ENCODE results near the gene CD244. TPM values are rescaled to one million over a fixed set of nuclear protein-coding genes. Genes with fewer than 3 reads are reported as not detected.
A peak's percentile ranks its signal among the peaks of the same experiment; 100 is the strongest.

CD244 gene
- total RNA-seq, 2 donors from 2014 or later: 0.91 to 1.4 TPM

DNA sequence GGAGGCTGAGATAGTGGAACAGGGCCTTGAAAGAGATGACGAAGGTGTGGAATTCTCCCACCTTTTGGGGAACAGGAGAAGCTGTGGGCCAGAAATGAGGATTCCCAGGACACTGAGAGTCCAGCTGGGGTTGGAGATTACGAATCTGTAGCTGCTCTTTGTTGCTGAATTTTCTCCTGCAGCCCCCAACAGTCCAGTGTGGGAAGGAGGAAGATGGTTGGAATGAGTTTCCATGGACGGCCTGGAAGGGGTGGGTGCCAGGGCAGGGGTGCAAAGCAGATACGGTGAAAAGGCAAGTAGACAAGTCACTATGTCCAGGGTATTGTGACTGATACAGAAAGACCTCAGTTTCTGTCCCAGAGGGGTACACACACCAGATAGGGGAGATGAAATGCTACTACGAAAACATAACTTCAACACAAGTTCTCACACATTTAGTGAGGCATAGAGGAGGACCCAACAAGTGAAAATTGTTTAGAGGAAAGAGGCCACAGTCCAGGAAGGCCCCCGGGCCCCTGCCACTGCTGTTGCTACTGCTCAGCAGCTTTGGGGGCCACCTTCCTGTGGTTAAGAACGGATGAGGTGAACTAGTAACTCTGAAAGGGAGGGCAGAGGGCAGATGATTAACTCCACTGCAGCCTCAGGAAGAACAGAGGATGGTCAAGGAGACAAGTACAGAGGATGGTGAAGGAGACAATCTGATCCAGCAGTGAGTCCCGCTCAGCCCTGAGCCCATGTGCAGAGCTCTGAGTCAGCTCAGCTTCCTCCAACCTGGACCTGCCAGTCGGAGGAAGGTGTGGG is 7.3 kb downstream of the CD244 start:
- DNase-seq (peak; percentile 24 to 32), ATAC-seq (replicated peaks in 1 of 2) (peak; percentile 66 to 78)
- Mint-ChIP-seq H3K4me3 (no peak overlapping the region), H3K27ac (no peak overlapping the region), H3K36me3 (ENCODE audit: insufficient read depth in 2 of 2) (no peaks in the 10 kb centered on the region), H3K9me3 (no peaks in the 10 kb centered on the region), H3K27me3 (ENCODE audit: low read depth) (no peaks in the 10 kb centered on the region), H3K4me1 (ENCODE audit: low read depth) (peaks cover 5% of the 10 kb centered on the region)

DNA sequence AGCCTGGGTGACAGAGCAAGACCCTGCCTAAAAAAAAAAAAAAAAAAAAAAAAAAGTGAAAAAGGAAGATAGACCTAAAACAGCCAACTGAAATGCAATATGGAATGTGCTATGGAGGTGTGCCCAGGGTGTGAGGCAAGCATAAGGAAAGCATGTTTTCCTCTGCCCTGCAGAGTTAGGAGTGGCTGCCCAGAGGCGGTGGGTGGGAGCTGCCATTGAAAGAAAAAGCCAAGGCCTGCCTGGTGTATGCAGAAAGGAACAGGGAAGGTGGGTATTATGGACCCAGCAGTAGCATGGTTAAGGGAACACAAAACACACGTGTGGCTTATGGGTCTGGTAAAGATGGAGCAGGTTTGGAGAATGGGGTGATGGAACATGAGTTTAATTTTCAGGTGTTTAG is 8.9 kb downstream of the CD244 start:
- Mint-ChIP-seq H3K27ac (no peak overlapping the region), H3K9me3 (no peaks in the 10 kb centered on the region), H3K36me3 (ENCODE audit: insufficient read depth in 2 of 2) (no peaks in the 10 kb centered on the region), H3K27me3 (ENCODE audit: low read depth) (no peaks in the 10 kb centered on the region), H3K4me1 (ENCODE audit: low read depth) (peaks cover 5% of the 10 kb centered on the region), H3K4me3 (no peak overlapping the region)
- DNase-seq (no peak), ATAC-seq (replicated peaks in 1 of 2) (no peak)

DNA sequence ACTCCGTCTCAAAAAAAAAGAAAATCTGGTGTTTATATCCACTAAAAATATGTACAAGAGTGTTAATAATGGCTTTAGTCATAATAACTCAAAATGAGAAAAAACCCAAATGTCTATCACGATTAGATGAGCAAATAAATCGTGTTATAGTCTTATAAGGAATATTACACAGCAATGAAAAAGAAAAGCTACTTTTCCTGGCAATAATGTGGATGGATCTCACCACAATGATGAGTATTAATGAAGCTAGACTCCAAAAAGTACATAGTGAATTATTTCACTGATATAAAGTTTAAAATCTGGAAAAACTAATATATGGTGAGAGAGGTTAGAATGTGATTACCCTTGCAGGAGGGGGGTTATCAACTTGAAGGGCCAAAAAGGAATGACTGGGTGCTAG is 9.7 kb downstream of the CD244 start:
- H3K27me3 Mint-ChIP-seq (ENCODE audit: low read depth): no peaks in the 10 kb centered on the region

DNA sequence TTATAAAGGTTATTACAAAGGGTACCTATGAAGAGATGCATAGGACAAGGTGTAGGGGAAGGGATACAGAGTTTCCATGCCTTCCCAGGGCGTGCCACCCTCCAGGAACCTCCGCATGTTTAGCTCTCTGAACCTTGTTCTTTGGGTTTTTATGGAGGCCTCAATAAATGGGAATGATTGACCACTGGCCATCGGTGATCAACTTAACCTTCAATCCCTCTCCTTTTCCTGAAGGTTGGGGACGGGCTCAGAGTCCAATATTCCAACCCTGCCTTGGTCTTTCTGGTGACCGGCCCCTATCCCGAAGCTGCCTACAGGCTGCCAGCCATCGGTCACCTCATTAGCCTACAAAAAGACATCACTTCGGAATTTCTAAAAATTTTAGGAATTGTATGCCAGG is 11.7 kb downstream of the CD244 start:
- Mint-ChIP-seq H3K4me3 (no peak overlapping the region), H3K36me3 (ENCODE audit: insufficient read depth in 2 of 2) (no peaks in the 10 kb centered on the region), H3K4me1 (ENCODE audit: low read depth) (peaks cover 5% of the 10 kb centered on the region), H3K27me3 (ENCODE audit: low read depth) (no peaks in the 10 kb centered on the region), H3K27ac (no peak overlapping the region), H3K9me3 (peaks cover 0 to 2% of the 10 kb centered on the region in 2 donors)
- ATAC-seq (replicated peaks in 1 of 2) (no peak), DNase-seq (no peak)

More for the DNA sequence above, 9.7 kb downstream of the CD244 start:
- ATAC-seq (replicated peaks in 1 of 2) (no peak), DNase-seq (no peak)
- H3K27ac Mint-ChIP-seq: no peak overlapping the region
- no peak overlapping the region for H3K4me3 Mint-ChIP-seq
- H3K4me1 Mint-ChIP-seq (ENCODE audit: low read depth): peaks cover 5% of the 10 kb centered on the region
- peaks cover 0 to 2% of the 10 kb centered on the region in 2 donors for H3K9me3 Mint-ChIP-seq
- no peaks in the 10 kb centered on the region for H3K36me3 Mint-ChIP-seq (ENCODE audit: insufficient read depth in 2 of 2)

DNA sequence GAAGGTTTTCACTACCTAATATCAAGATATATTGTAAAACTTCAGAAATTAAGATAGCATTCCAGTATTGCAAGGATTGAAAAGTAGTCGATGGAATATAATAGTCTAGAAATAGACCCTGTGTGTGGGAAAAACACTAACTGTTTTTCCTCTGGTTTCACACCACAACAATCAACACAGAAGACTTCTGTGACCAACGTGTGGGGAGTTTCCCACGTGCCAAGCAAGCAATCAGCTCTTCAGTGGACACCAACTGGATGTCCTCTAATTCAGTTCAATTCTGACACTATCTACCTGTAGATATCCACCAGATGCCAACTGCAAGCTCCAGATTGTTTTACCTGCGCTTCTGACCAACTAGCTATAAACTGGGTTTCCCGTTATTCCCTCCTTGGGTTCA is 12.1 kb downstream of the CD244 start:
- Mint-ChIP-seq H3K9me3 (peaks cover 0 to 2% of the 10 kb centered on the region in 2 donors), H3K27ac (no peak overlapping the region), H3K36me3 (ENCODE audit: insufficient read depth in 2 of 2) (peaks cover 0 to 2% of the 10 kb centered on the region in 2 donors), H3K27me3 (ENCODE audit: low read depth) (no peaks in the 10 kb centered on the region), H3K4me1 (ENCODE audit: low read depth) (peaks cover 5% of the 10 kb centered on the region), H3K4me3 (no peak overlapping the region)
- ATAC-seq (replicated peaks in 1 of 2) (no peak), DNase-seq (no peak)

DNA sequence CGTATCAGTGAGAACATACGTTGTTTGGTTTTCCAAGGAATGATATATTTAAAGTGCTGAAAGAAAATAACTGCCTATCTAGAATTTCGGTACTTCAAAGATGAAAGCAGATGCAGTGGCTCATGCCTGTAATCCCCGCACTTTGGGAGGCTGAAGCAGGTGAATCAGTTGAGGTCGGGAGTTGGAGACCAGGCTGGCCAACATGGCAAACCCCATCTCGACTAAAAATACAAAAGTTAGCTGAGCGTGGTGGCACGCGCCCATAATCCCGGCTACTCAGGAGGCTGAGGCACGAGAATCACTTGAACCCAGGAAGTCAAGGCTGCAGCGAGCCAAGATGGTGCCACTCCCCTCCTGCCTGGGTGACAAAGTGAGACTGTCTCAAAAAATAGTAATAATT is 16.4 kb downstream of the CD244 start:
- peaks cover 3 to 4% of the 10 kb centered on the region in 2 donors for H3K9me3 Mint-ChIP-seq
- no peak overlapping the region for H3K27ac Mint-ChIP-seq
- DNase-seq (no peak), ATAC-seq (replicated peaks in 1 of 2) (no peak)
- no peaks in the 10 kb centered on the region for H3K4me1 Mint-ChIP-seq (ENCODE audit: low read depth)
- peaks cover 2 to 11% of the 10 kb centered on the region in 2 donors for H3K36me3 Mint-ChIP-seq (ENCODE audit: insufficient read depth in 2 of 2)
- no peak overlapping the region for H3K4me3 Mint-ChIP-seq
- H3K27me3 Mint-ChIP-seq (ENCODE audit: low read depth): no peaks in the 10 kb centered on the region

DNA sequence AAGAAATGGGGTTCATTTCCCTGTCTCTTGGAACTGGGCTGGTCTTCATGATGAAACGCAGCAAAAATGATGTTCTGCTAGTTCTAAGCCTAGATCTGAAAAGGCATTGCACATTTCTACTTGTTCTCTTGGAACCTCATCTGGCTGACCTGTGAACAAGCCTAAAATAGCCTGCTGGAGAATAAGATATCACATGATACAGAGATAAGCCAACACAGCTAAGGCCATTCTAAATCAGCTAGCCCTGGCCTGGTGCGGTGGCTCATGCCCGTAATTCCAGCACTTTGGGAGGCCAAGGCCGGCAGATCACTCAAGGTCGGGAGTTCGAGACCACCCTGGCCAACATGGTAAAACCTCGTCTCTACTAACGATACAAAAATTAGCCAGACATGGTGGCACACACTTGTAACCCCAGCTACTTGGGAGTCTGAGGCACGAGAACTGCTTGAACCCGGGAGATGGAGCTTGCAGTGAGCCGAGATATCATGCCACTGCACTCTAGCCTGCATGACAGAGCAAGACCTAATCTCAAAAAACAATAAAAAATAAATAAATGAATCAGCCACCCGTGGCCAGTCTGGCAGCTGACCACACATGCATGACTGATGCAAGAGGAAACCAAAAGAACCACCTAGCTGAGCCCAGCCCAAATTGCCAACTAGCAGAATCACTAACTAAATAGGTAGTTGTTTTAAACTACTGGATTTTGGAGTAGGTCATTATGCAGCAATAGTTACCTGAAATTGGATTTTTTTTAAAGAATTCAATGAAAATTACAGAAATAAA is 18.0 kb downstream of the CD244 start:
- peaks cover 2 to 11% of the 10 kb centered on the region in 2 donors for H3K36me3 Mint-ChIP-seq (ENCODE audit: insufficient read depth in 2 of 2)
- no peaks in the 10 kb centered on the region for H3K4me1 Mint-ChIP-seq (ENCODE audit: low read depth)
- H3K9me3 Mint-ChIP-seq: peaks cover 3 to 4% of the 10 kb centered on the region in 2 donors
- no peaks in the 10 kb centered on the region for H3K27me3 Mint-ChIP-seq (ENCODE audit: low read depth)
- DNase-seq (no peak), ATAC-seq (replicated peaks in 1 of 2) (no peak)
- no peak overlapping the region for H3K4me3 Mint-ChIP-seq
- H3K27ac Mint-ChIP-seq: peak overlapping the region; percentile 8

DNA sequence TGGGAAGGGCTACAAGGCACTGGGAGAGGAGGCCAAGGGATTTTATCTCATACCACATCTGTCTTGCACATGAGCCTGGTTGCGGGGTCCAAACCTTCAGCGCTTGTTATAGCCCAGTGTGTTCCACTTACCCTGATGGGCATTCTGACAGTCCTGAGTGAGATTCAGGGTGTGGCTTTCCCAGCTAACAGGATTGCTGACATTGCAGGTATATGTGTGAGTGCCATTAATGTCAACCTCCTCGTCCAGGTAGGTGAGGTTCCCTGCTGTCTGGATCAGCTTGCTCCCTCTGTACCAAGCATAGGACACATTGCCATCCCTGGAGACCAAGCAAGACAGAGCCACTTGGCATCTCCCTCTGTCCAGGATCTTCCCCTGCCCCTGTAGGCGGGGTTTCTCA is 21.6 kb downstream of the CD244 start:
- peaks cover 2 to 3% of the 10 kb centered on the region in 2 donors for H3K9me3 Mint-ChIP-seq
- no peak overlapping the region for H3K27ac Mint-ChIP-seq
- H3K27me3 Mint-ChIP-seq (ENCODE audit: low read depth): no peaks in the 10 kb centered on the region
- no peak for DNase-seq
- H3K4me1 Mint-ChIP-seq (ENCODE audit: low read depth): peaks cover 33% of the 10 kb centered on the region
- peaks cover 2 to 11% of the 10 kb centered on the region in 2 donors for H3K36me3 Mint-ChIP-seq (ENCODE audit: insufficient read depth in 2 of 2)
- ATAC-seq (replicated peaks in 1 of 2): no peak
- H3K4me3 Mint-ChIP-seq: no peak overlapping the region

DNA sequence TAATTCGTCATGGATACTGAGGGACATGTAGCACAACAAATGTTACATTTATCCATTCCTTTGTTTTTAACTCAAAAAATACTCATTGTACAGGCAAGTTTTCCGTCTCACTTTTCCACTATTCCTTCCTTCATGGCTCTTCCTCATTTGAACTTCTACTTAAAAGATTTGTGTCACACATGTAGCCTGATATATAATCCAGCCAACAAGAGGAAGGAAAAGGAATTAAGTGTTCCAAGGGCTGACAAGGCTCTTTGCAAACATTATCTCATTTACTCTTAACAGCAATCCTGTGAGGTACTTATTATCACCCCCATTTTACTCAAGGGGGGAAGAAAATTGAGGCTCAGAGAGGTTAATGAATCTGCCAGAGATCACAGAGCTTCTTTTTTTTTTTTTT is 22.9 kb downstream of the CD244 start:
- H3K4me1 Mint-ChIP-seq (ENCODE audit: low read depth): peaks cover 46% of the 10 kb centered on the region
- H3K9me3 Mint-ChIP-seq: no peaks in the 10 kb centered on the region
- H3K36me3 Mint-ChIP-seq (ENCODE audit: insufficient read depth in 2 of 2): peaks cover 0 to 3% of the 10 kb centered on the region in 2 donors
- ATAC-seq (replicated peaks in 1 of 2): no peak
- H3K27ac Mint-ChIP-seq: no peak overlapping the region
- H3K4me3 Mint-ChIP-seq: no peak overlapping the region
- no peak for DNase-seq
- H3K27me3 Mint-ChIP-seq (ENCODE audit: low read depth): no peaks in the 10 kb centered on the region

DNA sequence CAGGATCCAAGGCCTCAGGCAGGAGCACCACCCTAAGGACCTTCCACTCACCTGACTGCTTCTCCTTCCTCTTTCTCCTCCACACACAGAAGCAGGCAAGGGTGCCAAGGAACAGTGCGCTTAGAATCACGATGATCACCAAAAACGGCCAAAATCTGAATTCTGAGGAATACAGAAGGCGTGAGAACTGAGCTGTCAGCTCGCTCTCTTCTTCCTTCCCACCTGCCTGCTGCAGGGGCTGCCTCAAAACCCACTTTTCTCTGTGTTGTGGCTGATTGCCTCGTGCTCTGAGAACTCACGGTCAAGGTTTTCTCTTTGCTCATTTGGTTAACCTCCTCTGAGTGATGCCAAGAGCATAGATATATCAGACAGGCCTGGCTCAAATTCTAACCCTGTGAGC is 23.8 kb downstream of the CD244 start:
- peaks cover 0 to under 1% of the 10 kb centered on the region in 2 donors for H3K36me3 Mint-ChIP-seq (ENCODE audit: insufficient read depth in 2 of 2)
- no peaks in the 10 kb centered on the region for H3K27me3 Mint-ChIP-seq (ENCODE audit: low read depth)
- DNase-seq (peak; percentile 42 to 57), ATAC-seq (replicated peaks in 1 of 2) (peak in 1 of 2 donors; percentile 10)
- H3K4me3 Mint-ChIP-seq: peak overlapping the region; percentile 75 to 93
- peak overlapping the region; percentile 14 for H3K27ac Mint-ChIP-seq
- no peaks in the 10 kb centered on the region for H3K9me3 Mint-ChIP-seq
- H3K4me1 Mint-ChIP-seq (ENCODE audit: low read depth): peaks cover 55% of the 10 kb centered on the region

DNA sequence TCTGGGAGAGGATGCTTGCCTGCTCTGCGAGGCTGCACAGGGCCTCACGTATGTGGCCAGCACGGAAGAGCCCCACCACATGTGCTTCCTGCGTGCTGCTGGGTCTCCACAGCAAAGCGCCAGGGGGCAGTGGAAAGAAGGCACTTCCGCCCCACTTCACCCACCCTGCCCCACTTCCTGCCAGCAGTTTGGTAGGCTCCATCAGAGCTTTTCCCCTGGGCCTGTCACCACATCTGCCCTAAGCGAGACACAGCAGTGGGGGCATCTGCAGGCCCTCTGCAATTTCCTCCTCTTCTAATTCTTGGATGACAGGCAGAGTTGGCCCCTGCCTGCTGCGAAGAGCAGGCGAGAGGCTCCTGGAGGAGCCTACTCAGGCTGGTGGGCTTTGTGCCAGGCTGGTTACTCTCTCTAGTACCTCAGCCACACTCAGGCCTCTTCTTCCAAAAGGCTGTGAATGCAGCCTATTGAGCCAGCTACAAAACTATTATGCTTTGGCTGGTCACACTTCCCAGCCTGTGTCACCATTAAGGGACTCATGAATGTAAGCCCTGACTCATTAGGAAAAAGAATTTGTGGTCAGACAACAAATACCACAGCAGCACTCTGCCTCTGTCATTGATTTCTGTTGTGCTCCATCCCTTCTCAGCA is 25.0 kb downstream of the CD244 start:
- DNase-seq: peak; percentile 81 to 83
- no peaks in the 10 kb centered on the region for H3K27me3 Mint-ChIP-seq (ENCODE audit: low read depth)

DNA sequence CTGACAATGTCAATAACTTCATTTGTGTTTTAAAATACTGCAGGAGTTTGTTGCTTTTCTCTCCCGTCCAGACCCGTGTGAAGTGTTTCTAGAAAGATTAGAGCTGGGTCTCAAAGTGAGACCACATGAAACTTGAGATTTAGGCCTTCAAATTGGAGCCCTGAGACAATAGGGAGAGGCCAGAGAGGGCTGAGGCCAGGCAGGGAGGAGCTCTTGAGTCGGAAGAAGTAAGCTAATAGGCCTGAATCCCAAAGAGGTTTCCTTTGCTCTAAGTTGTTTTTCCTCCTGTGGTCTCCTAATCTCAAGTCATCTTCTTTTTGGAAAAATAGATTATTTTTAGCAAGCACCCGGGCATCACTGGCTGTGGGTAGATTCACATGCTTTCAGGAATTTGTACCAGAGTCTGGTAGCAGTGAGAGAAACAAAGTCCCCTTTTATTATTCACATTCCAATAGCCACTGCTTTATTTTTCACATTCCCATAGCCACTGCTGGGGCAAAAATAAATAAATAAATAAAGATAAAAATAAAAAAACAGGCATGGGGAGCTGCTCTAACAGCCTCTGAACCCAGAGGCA is 25.6 kb downstream of the CD244 start:
- H3K4me3 Mint-ChIP-seq: peak overlapping the region; percentile 59 to 77
- H3K9me3 Mint-ChIP-seq: no peaks in the 10 kb centered on the region
- H3K36me3 Mint-ChIP-seq (ENCODE audit: insufficient read depth in 2 of 2): no peaks in the 10 kb centered on the region
- no peak for DNase-seq
- H3K27me3 Mint-ChIP-seq (ENCODE audit: low read depth): no peaks in the 10 kb centered on the region
- ATAC-seq (replicated peaks in 1 of 2): no peak
- H3K27ac Mint-ChIP-seq: peak overlapping the region; percentile 70
- H3K4me1 Mint-ChIP-seq (ENCODE audit: low read depth): peaks cover 60% of the 10 kb centered on the region

More for the DNA sequence above, 25.0 kb downstream of the CD244 start:
- Mint-ChIP-seq H3K27ac (peak overlapping the region; percentile 95), H3K4me1 (ENCODE audit: low read depth) (peaks cover 60% of the 10 kb centered on the region), H3K36me3 (ENCODE audit: insufficient read depth in 2 of 2) (no peaks in the 10 kb centered on the region), H3K9me3 (no peaks in the 10 kb centered on the region), H3K4me3 (peak overlapping the region; percentile 75 to 93)
- ATAC-seq (replicated peaks in 1 of 2): peak; percentile 88

DNA sequence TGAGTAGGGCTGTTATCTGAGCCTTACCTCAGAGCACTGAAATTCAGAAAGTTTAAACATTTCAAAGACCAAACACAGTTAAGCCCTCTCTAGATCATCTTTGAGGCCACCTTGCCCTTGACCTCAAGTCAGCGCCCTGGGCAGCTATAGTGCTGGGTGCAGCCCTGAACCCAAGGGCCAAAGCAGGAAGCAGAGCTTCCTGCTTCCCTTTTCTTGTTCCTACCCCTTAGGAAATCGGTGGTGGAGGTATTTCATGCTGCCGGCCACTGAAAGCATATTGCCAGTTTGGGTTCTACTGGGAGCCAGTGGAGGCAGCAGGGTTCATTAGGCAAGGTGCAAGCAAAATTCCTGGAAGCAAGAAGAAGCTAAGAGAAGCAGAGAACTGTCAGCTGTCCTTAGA is 26.1 kb downstream of the CD244 start:
- ATAC-seq (replicated peaks in 1 of 2) (no peak), DNase-seq (no peak)
- H3K36me3 Mint-ChIP-seq (ENCODE audit: insufficient read depth in 2 of 2): no peaks in the 10 kb centered on the region
- H3K9me3 Mint-ChIP-seq: no peaks in the 10 kb centered on the region
- H3K4me1 Mint-ChIP-seq (ENCODE audit: low read depth): peaks cover 60% of the 10 kb centered on the region
- peak overlapping the region; percentile 70 for H3K27ac Mint-ChIP-seq
- no peaks in the 10 kb centered on the region for H3K27me3 Mint-ChIP-seq (ENCODE audit: low read depth)
- H3K4me3 Mint-ChIP-seq: peak overlapping the region; percentile 59 to 77

All from activated T-cell treated with anti-CD3 and anti-CD28 coated beads, Interleukin-2, amount 50 U/mL, for 72 hours (primary cell).